ENCODE results near the gene DZIP1. TPM values are rescaled to one million over a fixed set of nuclear protein-coding genes. Genes with fewer than 3 reads are reported as not detected.
A peak's percentile ranks its signal among the peaks of the same experiment; 100 is the strongest.

The DZIP1 gene
- total and polyA plus RNA-seq, 2 of the 8 experiments (the other 6 are each of a cell fraction or from before 2014, with no cell fraction given): 7.6 to 24.6 TPM

DNA sequence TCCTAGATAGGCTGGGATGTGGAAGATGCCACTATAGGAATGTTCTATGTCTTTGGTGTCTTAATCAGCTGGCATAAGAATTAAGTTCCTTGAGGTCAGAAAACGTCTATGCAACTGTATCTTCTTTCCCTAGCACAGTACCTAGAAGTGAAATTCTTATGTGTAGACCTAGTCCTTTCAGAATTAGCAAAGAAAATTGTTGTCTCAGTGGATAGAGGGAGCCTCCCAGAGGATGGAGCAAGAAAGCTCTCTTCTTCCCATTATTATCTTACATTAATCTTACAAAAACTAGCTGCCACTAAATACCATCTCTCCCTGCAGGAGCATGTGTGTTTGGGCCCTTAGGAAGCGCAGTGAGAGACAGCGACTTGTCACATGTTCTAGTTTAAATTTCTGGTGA lies 80.4 kb downstream of the DZIP1 start:
- Histone ChIP-seq H3K23me2 (ENCODE audit: low read depth, low read length) (no peaks in the 10 kb centered on the region), H3K36me3 (ENCODE audit: control insufficient read depth in 2 of 4, insufficient read depth in 4 of 4, low read length in 3 of 4) (peaks cover 0 to 3% (median 0%) of the 10 kb centered on the region in 4 experiments; a peak in 3 of 8 replicates), H2AFZ (ENCODE audit: low read length) (no peak overlapping the region), H3K9ac (replicated peaks in 1 of 4; ENCODE audit: extremely low read depth in 1 of 4, low read depth in 3 of 4, low read length in 3 of 4) (no peak overlapping the region), H2BK20ac (ENCODE audit: low read length) (no peak overlapping the region), H3K18ac (ENCODE audit: extremely low read depth, low read length) (no peak overlapping the region), H4K5ac (ENCODE audit: insufficient read length, low read depth, low read length) (no peak overlapping the region), H3K4me2 (ENCODE audit: insufficient read depth in 1 of 2, low read depth in 2 of 2, low read length in 2 of 2) (no peak overlapping the region), H3K9me3 (ENCODE audit: insufficient read depth in 2 of 2, low read depth in 1 of 2, low read length in 1 of 2) (no peaks in the 10 kb centered on the region), H3K4me1 (replicated peaks in 1 of 4; ENCODE audit: control insufficient read depth in 3 of 4, insufficient read depth in 4 of 4, low read length in 3 of 4) (no peaks in the 10 kb centered on the region), H3K23ac (ENCODE audit: insufficient read length) (no peak overlapping the region), H3K4me3 (ENCODE audit: extremely low read depth in 1 of 4, insufficient read depth in 2 of 4, low read depth in 3 of 4, low read length in 4 of 4) (no peak overlapping the region), H3K56ac (replicated peaks; ENCODE audit: insufficient read length, low read depth, low read length) (no peak overlapping the region), H2BK12ac (ENCODE audit: low read depth, low read length) (no peak overlapping the region), H3K4ac (replicated peaks; ENCODE audit: insufficient read length, low read depth, low read length) (no peak overlapping the region), H3K27me3 (replicated peaks in 1 of 4; ENCODE audit: control insufficient read depth in 3 of 4, extremely low read depth in 1 of 4, insufficient read depth in 3 of 4, low read length in 3 of 4) (no peaks in the 10 kb centered on the region), H2BK15ac (ENCODE audit: low read length) (no peak overlapping the region), H4K8ac (ENCODE audit: extremely low read depth, insufficient read depth, low read length) (no peak overlapping the region), H4K20me1 (replicated peaks in 1 of 2; ENCODE audit: control insufficient read depth in 1 of 2, insufficient read depth in 2 of 2, low read length in 2 of 2) (peaks cover 0 to 2% of the 10 kb centered on the region in 2 experiments), H3K79me1 (ENCODE audit: low read depth, low read length) (no peaks in the 10 kb centered on the region; the same call in 1 of the 2 replicates), H2BK120ac (replicated peaks; ENCODE audit: low read depth, low read length) (no peak overlapping the region), H3K27ac (ENCODE audit: low read depth, low read length) (no peak overlapping the region), H2AK5ac (ENCODE audit: low read depth, low read length) (no peak overlapping the region), H4K91ac (replicated peaks; ENCODE audit: insufficient read length, low read length) (no peak overlapping the region), H3K79me2 (ENCODE audit: control insufficient read depth in 1 of 2, insufficient read depth in 2 of 2, low read length in 2 of 2) (no peaks in the 10 kb centered on the region), H2BK5ac (ENCODE audit: low read depth, low read length) (no peak overlapping the region), H3K14ac (ENCODE audit: insufficient read length) (no peak overlapping the region)
- ChIA-PET POLR2A (ENCODE audit: partially characterized antibody) (interaction anchor here (3.1 kb wide), 1 partner anchor 11 kb away, joined by 6 read pairs; no protein-coding TSS in a partner anchor), CTCF (ENCODE audit: partially characterized antibody) (interaction anchor here (0.6 to 2.6 kb wide), 21 partner anchors 8 to 375 kb away, joined by 3 to 9 read pairs (median 5); partner anchors contain the start of gene CLDN10)
- 75% methylated on average over 3 of the region's 3 CpGs; no CpG with 5 or more reads in 1 of the 2 experiments for WGBS, 2 experiments (ENCODE audit: extremely low coverage in 1 of 2, insufficient coverage in 1 of 2, insufficient read length in 1 of 2, insufficient replicate concordance in 2 of 2, low coverage in 1 of 2, low lambda C conversion rate in 2 of 2, missing lambda C conversion rate in 1 of 2)
- no peak for DNase-seq (ENCODE audit: low read depth in 1 of 2, low spot score in 2 of 2)
- FAIRE-seq: no peak
- TF ChIP-seq KDM4A (IDR thresholded peaks at IDR 0.05; ENCODE audit: low read depth, low read length, severe bottlenecking) (no peak), TAF1 (IDR thresholded peaks at IDR 0.05; ENCODE audit: low read depth, low read length) (no peak), PHF8 (conservative IDR thresholded peaks at IDR 0.05; ENCODE audit: low read depth, low read length) (no peak), RBBP5 (IDR thresholded peaks at IDR 0.05; ENCODE audit: borderline replicate concordance, low read depth, low read length) (no peak), HDAC6 (IDR thresholded peaks at IDR 0.05; ENCODE audit: low read depth, low read length) (no peak), BACH1 (IDR thresholded peaks at IDR 0.05; ENCODE audit: low read length) (no peak), EZH2 (IDR thresholded peaks at IDR 0.05; ENCODE audit: low read depth, low read length, severe bottlenecking) (no peak)
- TF ChIP-seq, protein P1, sequence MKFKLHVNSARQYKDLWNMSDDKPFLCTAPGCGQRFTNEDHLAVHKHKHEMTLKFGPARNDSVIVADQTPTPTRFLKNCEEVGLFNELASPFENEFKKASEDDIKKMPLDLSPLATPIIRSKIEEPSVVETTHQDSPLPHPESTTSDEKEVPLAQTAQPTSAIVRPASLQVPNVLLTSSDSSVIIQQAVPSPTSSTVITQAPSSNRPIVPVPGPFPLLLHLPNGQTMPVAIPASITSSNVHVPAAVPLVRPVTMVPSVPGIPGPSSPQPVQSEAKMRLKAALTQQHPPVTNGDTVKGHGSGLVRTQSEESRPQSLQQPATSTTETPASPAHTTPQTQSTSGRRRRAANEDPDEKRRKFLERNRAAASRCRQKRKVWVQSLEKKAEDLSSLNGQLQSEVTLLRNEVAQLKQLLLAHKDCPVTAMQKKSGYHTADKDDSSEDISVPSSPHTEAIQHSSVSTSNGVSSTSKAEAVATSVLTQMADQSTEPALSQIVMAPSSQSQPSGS (IDR thresholded peaks at IDR 0.05; ENCODE audit: low read length): no peak
- TF ChIP-seq, protein P2, sequence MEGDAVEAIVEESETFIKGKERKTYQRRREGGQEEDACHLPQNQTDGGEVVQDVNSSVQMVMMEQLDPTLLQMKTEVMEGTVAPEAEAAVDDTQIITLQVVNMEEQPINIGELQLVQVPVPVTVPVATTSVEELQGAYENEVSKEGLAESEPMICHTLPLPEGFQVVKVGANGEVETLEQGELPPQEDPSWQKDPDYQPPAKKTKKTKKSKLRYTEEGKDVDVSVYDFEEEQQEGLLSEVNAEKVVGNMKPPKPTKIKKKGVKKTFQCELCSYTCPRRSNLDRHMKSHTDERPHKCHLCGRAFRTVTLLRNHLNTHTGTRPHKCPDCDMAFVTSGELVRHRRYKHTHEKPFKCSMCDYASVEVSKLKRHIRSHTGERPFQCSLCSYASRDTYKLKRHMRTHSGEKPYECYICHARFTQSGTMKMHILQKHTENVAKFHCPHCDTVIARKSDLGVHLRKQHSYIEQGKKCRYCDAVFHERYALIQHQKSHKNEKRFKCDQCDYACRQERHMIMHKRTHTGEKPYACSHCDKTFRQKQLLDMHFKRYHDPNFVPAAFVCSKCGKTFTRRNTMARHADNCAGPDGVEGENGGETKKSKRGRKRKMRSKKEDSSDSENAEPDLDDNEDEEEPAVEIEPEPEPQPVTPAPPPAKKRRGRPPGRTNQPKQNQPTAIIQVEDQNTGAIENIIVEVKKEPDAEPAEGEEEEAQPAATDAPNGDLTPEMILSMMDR (IDR thresholded peaks at IDR 0.05; ENCODE audit: control extremely low read depth in 1 of 3, insufficient read depth in 1 of 3, low read depth in 1 of 3, low read length in 3 of 3): peak in 2 of 3 experiments; percentile 4 to 8; a peak in 2 of 4 replicates

All from H1 (cell line).